B cell (primary cell): ENCODE measurements around the gene ANKRD66. TPM values are rescaled to one million over a fixed set of nuclear protein-coding genes. Genes with fewer than 3 reads are reported as not detected.

Source experiments
- ATAC-seq: fragments of 200-7000 bp; cut with Tn5 transposase; one replicate; pipeline ENCODE4 v1.10.0; 2021; ENCODE audit warnings: low read depth, mild to moderate bottlenecking, moderate number of reproducible peaks, moderate library complexity
- CTCF ChIA-PET: fragments of 350-600 bp; sonication (Branson Sonifier 250); formaldehyde crosslinking; loops from one replicate; lab custom pipeline; 2021; ENCODE audit warnings: antibody characterized with exemption, inconsistent platforms; lab: Charles Lee
- POLR2A ChIA-PET: fragments of 350-600 bp; sonication (Branson Sonifier 250); formaldehyde crosslinking; loops from one replicate; lab custom pipeline; 2021; ENCODE audit warnings: antibody characterized with exemption; lab: Charles Lee
- DNase-seq: peaks from one replicate; pipeline ENCODE4 v3.0.0; 2013
- H2AFZ ChIP-seq: 2 replicates; pipeline ENCODE4 v1.6.1; 2012; ENCODE audit warnings: mild to moderate bottlenecking, low read depth, low read length; ENCODE audit not compliant: insufficient read depth, poor library complexity, severe bottlenecking
- H3K27ac ChIP-seq, 2 donors: 1 replicate in 1 of 2; 2 replicates in 1 of 2; pipeline ENCODE4 v1.5.1; 2012 to 2013; ENCODE audit warnings: low read length in 2 of 2, mild to moderate bottlenecking in 2 of 2, moderate library complexity in 1 of 2
- H3K27me3 ChIP-seq, 4 experiments: fragments of 200-600 bp in 1 of 4; sonication (generic) in 1 of 4; replicated peaks in 1 of 4; 1 replicate in 2 of 4; 2 replicates in 2 of 4; pipeline versions ENCODE4 v1.6.1 to v1.7.0; 2013 to 2016; ENCODE audit warnings: low read length in 3 of 4, mild to moderate bottlenecking in 2 of 4, mixed read lengths in 1 of 4, moderate library complexity in 1 of 4; ENCODE audit not compliant: insufficient read depth in 4 of 4, control insufficient read depth in 3 of 4; ENCODE audit errors: control extremely low read depth in 1 of 4
- H3K36me3 ChIP-seq, 2 experiments: replicated peaks in 1 of 2; 1 replicate in 1 of 2; 2 replicates in 1 of 2; pipeline versions ENCODE4 v1.6.1 to v1.7.1; 2013; ENCODE audit warnings: low read length in 1 of 2; ENCODE audit not compliant: insufficient read depth in 2 of 2, control insufficient read depth in 1 of 2; ENCODE audit errors: control extremely low read depth in 1 of 2, extremely low read depth in 1 of 2
- H3K4me1 ChIP-seq, 2 donors: fragments of 200-600 bp in 1 of 2; sonication (generic) in 1 of 2; 1 replicate in 1 of 2; 2 replicates in 1 of 2; pipeline versions ENCODE4 v1.5.1 to v1.6.1; 2013 to 2017; ENCODE audit warnings: low read length in 2 of 2; ENCODE audit not compliant: control insufficient read depth in 2 of 2, insufficient read depth in 2 of 2
- H3K4me2 ChIP-seq: replicated peaks from 2 replicates; pipeline ENCODE3; 2012; ENCODE audit warnings: mild to moderate bottlenecking, low read depth, low read length; ENCODE audit not compliant: poor library complexity, severe bottlenecking
- H3K4me3 ChIP-seq, 5 experiments: fragments of 200-600 bp in 1 of 5; sonication (generic) in 1 of 5; 1 replicate in 3 of 5; 2 replicates in 2 of 5; pipeline versions ENCODE4 v1.5.1 to v1.7.0; 2011 to 2016; ENCODE audit warnings: low read length in 4 of 5, mild to moderate bottlenecking in 4 of 5, low read depth in 2 of 5, control low read depth in 1 of 5, moderate library complexity in 1 of 5; ENCODE audit not compliant: insufficient read depth in 1 of 5; ENCODE audit errors: control extremely low read depth in 1 of 5, extremely low read depth in 1 of 5
- H3K79me2 ChIP-seq: fragments of 200-600 bp; sonication (generic); one replicate; pipeline ENCODE4 v1.6.0; 2016; ENCODE audit warnings: low read length; ENCODE audit not compliant: control insufficient read depth, insufficient read depth
- H3K9ac ChIP-seq: fragments of 200-600 bp; sonication (generic); 2 replicates; pipeline ENCODE4 v1.6.1; 2017; ENCODE audit warnings: mild to moderate bottlenecking, low read length, moderate library complexity
- H3K9me3 ChIP-seq, 3 donors: one replicate each; pipeline versions ENCODE4 v1.6.1 to v1.7.1; 2013; ENCODE audit warnings: low read length in 2 of 3; ENCODE audit not compliant: control insufficient read depth in 2 of 3, insufficient read depth in 1 of 3; ENCODE audit errors: control extremely low read depth in 1 of 3
- H4K20me1 ChIP-seq: 2 replicates; pipeline ENCODE4 v1.6.0; 2012; ENCODE audit warnings: mild to moderate bottlenecking, low read length; ENCODE audit not compliant: insufficient read depth, control insufficient read depth, poor library complexity, severe bottlenecking
- H3K27ac Mint-ChIP-seq: one replicate; pipeline ENCODE4 v1.8.0; 2021; ENCODE audit warnings: mixed read lengths
- H3K27me3 Mint-ChIP-seq: one replicate; pipeline ENCODE4 v1.8.0; 2021; ENCODE audit warnings: mixed read lengths
- H3K4me1 Mint-ChIP-seq: one replicate; pipeline ENCODE4 v1.8.0; 2021; ENCODE audit warnings: mixed read lengths
- H3K4me3 Mint-ChIP-seq: one replicate; pipeline ENCODE4 v1.8.0; 2021; ENCODE audit warnings: mixed read lengths
- H3K9me3 Mint-ChIP-seq: one replicate; pipeline ENCODE4 v1.8.0; 2022; ENCODE audit warnings: mixed read lengths; ENCODE audit not compliant: insufficient read depth
- EZH2 ChIP-seq: IDR thresholded peaks from 2 replicates; pipeline ENCODE4 v1.6.1; 2012; ENCODE audit warnings: borderline replicate concordance, low read depth, mild to moderate bottlenecking, moderate library complexity, low read length; ENCODE audit not compliant: insufficient read depth, poor library complexity, severe bottlenecking
- WGBS: methylation state at CpG from one replicate; pipeline ENCODE4 v1.1.5; 2013; ENCODE audit warnings: missing lambda C conversion rate; ENCODE audit not compliant: insufficient coverage; 5-methylcytosine and 5-hydroxymethylcytosine counted together
- intact Hi-C: fragments of 100-400 bp; cut with micrococcal nuclease; formaldehyde crosslinking; loops from one replicate; pipeline ENCODE4 v1.10.0; 2022
- polyA plus RNA-seq: library from polyadenylated mRNA; depleted of rRNA; stranded (reverse); fragments of >200 nt; gene quantifications from 2 replicates; pipeline ENCODE4 v1.2.3, GENCODE V29; 2012
- total RNA-seq, 2 donors: library from RNA; stranded (reverse); fragments of 120-200 nt in 1 of 2; gene quantifications; 1 replicate in 1 of 2; 2 replicates in 1 of 2; pipeline versions ENCODE4 v1.2.3 to v1.2.4, GENCODE V29; 2013 to 2022
- TF ChIP-seq, protein P1 (sequence below): fragments of 200-600 bp; IDR thresholded peaks from one replicate; pipeline ENCODE4 v1.8.0; 2022; ENCODE audit warnings: antibody characterized with exemption, mild to moderate bottlenecking

Gene ANKRD66
- total and polyA plus RNA-seq, 2 donors (not counting 1 experiment from before 2014, with no cell fraction given) = not detected

DNA sequence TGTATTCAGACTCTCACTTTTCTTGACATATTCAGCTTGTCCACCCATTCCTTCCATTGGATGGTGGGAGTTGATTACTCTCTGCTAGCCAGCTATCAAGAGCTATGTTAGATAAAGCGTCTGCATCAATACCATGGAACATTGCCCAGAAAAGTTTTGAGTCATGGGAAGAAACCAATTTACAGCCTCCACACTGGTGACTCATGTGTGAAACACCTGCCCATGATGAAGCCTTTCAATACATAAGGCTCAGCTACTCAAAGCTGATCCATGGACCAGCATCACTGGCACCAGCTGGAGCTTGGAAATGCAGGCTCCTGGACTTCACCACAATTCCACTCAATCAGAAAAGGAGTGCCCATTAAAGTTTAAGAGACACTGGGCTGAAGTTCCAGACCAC, 27.6 kb upstream of the ANKRD66 start:
- no peaks in the 10 kb centered on the region for H4K20me1 ChIP-seq
- no peak overlapping the region for H2AFZ ChIP-seq
- no peak overlapping the region for H3K4me3 ChIP-seq
- Mint-ChIP-seq H3K9me3 (no peaks in the 10 kb centered on the region), H3K4me1 (no peaks in the 10 kb centered on the region), H3K4me3 (no peak overlapping the region), H3K27ac (no peak overlapping the region), H3K27me3 (peaks cover 26% of the 10 kb centered on the region)
- intact Hi-C loops = no loop called here
- H3K27me3 ChIP-seq = no peaks in the 10 kb centered on the region
- no peak overlapping the region for H3K9ac ChIP-seq
- TF ChIP-seq EZH2 = no peak
- TF ChIP-seq, protein P1, sequence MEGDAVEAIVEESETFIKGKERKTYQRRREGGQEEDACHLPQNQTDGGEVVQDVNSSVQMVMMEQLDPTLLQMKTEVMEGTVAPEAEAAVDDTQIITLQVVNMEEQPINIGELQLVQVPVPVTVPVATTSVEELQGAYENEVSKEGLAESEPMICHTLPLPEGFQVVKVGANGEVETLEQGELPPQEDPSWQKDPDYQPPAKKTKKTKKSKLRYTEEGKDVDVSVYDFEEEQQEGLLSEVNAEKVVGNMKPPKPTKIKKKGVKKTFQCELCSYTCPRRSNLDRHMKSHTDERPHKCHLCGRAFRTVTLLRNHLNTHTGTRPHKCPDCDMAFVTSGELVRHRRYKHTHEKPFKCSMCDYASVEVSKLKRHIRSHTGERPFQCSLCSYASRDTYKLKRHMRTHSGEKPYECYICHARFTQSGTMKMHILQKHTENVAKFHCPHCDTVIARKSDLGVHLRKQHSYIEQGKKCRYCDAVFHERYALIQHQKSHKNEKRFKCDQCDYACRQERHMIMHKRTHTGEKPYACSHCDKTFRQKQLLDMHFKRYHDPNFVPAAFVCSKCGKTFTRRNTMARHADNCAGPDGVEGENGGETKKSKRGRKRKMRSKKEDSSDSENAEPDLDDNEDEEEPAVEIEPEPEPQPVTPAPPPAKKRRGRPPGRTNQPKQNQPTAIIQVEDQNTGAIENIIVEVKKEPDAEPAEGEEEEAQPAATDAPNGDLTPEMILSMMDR = no peak
- 83% methylated on average over 1 of the region's 1 CpG for WGBS
- no peaks in the 10 kb centered on the region for H3K36me3 ChIP-seq
- ChIA-PET CTCF (no interaction called here), POLR2A (no interaction called here)
- no peak overlapping the region for H3K4me2 ChIP-seq
- H3K79me2 ChIP-seq = no peaks in the 10 kb centered on the region
- DNase-seq (no peak), ATAC-seq (no peak)
- no peaks in the 10 kb centered on the region for H3K9me3 ChIP-seq
- H3K27ac ChIP-seq = no peak overlapping the region
- no peaks in the 10 kb centered on the region for H3K4me1 ChIP-seq

DNA sequence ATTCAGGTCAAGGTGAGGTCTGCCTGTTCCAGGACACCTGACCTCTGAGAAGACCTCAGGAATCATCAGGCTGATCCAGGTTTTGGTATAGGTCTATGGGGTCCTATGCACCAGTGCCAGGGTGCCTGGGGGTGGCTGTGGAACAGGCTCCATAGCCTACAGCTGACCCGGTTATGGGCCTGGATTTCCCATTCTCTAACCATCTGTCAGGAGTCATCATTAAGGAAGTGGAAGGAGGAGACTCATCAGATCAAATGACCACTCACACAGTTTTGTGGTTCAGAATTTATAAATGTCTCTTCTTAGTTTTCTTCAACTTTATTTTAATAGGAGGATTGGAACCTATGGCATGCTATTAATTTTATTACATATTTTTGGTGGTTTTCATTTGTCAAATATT, 26.3 kb upstream of the ANKRD66 start:
- ATAC-seq = no peak
- Histone ChIP-seq H3K27ac (no peak overlapping the region), H3K9ac (no peak overlapping the region), H2AFZ (no peak overlapping the region), H3K36me3 (no peaks in the 10 kb centered on the region), H3K27me3 (no peaks in the 10 kb centered on the region), H3K9me3 (no peaks in the 10 kb centered on the region), H3K4me3 (no peak overlapping the region), H4K20me1 (no peaks in the 10 kb centered on the region), H3K4me2 (no peak overlapping the region), H3K4me1 (no peaks in the 10 kb centered on the region), H3K79me2 (no peaks in the 10 kb centered on the region)
- Mint-ChIP-seq H3K4me3 (no peak overlapping the region), H3K27ac (no peak overlapping the region), H3K9me3 (no peaks in the 10 kb centered on the region), H3K4me1 (no peaks in the 10 kb centered on the region), H3K27me3 (peaks cover 34% of the 10 kb centered on the region)
- intact Hi-C loops = no loop called here
- WGBS = no CpG with 5 or more reads among the region's 1 CpG
- TF ChIP-seq EZH2 = no peak
- TF ChIP-seq, protein P1 = no peak
- no peak for DNase-seq
- ChIA-PET CTCF (no interaction called here), POLR2A (no interaction called here)
